GM18873 (cell line): ENCODE results near the gene KMT2B.

Source experiments
- ATAC-seq: cut with Tn5 transposase; IDR thresholded peaks from one replicate; pipeline ENCODE4 v1.9.1; 2021; ENCODE audit warnings: mild to moderate bottlenecking, moderate library complexity, moderate number of reproducible peaks; ENCODE audit not compliant: unreplicated experiment, low FRiP score

The KMT2B gene

DNA sequence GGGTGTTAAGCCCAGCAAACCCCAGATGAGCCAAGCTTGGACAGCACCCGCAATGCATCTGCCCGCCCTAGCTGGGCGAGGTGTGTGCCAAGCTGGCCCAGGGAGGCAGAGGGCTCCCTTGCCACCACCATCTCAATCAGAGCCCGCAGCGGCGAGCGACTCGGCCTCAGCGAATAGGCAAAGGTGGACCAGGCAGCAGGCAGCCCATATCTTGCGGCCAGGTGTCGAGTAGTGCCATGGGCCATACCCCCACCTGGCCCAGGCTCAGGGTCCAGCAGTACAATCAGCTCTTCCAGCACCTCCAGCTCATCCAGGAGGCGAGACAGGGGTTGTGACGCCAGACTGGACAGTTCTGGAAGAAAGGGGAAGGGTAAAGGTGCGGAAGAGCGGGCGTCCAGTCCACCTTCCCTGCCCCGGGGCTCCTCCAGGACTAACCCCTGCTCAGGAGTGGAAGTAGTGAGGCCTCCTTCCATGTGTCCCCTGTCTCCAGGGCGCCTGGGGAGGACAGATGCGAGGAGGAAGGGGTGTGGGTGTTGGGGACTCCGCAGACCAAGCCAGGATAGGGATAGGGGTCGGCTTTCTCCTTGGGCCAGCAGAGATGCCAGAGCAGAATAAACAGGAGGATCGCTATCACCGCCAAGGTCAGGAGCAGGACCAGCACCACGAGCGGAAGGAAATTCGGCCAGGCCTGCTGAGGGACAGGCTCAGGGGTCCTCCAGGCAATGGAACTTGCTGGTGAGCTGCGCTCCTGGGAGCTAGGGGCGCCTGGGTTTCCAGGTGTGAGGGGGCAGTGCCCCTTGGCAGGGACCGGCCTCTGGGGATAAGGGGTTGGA, 21.7 kb downstream of the KMT2B start:
- ATAC-seq = no peak

DNA sequence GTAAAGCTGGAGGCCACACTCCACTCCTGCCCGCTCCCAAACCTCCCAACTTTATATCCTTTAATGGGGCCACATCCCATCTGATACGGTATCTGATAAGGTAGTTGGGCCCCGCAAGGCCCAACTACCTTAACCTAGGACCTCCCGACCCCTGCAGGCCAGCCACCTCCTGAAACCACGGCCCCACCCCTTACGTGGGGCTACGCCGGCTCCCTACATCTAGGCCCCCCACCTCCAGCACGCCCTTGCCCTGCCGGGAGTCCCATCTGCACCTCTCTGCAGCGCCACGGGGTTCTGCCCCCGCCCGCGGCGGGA, 22.3 kb downstream of the KMT2B start:
- ATAC-seq = no peak

DNA sequence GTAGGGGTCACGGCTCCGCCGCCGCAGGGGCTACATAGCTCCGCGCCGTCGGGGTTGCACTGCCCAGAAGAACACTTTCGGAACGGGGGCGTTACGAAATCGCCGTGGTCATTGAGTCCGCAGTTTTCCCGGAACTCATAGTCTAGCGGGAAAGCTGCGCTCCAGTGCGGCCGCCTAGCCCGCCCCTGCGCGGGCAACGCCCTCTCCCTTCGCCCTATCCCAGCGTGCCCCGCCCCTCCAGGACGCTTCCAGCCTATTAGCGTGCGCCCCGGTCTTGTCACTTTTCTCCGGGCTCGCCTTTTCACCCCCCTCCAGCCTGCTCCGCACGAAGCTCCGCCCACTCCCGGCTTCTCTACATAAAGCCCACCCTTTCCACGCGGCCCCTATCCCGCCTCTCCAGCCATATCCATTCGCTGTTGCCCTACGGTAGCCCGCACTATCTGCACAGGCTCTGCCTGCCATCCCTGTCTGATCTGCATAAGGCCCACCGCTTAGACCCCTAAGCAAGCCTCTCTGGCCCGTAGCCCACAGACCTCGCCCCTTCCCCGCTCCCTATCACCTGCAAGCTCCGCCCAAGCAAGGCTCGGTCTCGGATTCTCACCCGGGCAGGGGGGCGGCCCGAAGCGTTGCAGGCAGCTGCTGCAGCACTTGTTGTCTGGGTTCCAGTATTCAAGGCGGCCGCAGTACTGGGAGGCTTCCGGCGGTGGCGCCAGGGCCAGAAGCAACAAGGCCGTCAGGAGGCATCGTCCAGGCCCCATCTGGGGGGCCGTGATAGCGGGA, 22.8 kb downstream of the KMT2B start:
- peak; percentile 40 for ATAC-seq

DNA sequence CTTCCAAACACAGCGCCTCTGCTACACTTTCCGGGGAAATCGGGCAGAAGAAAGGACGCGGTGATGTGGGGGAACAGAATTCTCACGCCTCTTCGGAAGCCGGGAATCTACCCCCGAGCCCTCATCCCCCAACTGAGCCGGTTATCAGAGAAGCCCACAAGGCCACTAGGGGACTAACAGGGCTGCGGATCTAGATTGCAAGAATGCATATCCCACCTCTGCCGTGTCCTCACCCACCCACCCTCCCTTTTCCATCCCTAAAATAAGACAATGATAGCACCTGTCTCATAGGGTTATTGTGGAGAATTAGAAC, 23.4 kb downstream of the KMT2B start:
- ATAC-seq = no peak

DNA sequence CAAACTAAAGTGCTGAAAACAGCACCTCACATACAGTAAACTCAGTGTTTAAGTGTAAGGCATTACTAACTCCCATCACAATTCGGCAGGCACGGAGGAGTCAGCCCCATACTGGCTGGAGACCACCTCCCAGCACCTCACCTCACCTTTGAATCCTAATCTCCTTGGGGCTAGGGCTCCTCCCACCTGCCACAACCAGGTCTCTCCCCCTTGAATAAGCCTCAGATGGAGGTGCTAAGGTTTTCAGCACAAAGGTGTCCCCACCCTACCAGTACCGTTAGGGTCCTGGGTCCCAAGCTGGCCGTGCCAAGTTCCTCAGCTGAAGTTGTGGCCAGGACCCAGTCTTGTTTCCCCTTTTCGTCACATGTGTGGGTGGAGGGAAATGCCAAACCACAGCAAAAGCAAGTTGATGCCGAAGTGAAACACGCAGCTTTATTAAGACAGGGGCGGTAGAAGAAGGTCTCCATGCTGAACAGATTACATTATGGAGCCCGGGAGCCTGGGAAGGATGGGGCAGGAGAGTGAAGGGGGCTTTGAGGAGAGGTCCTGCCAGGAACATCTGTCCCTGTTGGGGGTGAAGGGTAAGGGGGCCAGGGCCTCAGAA, 24.4 kb downstream of the KMT2B start, which contains the start of gene IGFLR1:
Gene IGFLR1, minus strand, starts transcription at position 332 of the 604 bp plus-strand sequence. CDS start 1,272 bp downstream, outside the sequence.
- ATAC-seq = no peak

DNA sequence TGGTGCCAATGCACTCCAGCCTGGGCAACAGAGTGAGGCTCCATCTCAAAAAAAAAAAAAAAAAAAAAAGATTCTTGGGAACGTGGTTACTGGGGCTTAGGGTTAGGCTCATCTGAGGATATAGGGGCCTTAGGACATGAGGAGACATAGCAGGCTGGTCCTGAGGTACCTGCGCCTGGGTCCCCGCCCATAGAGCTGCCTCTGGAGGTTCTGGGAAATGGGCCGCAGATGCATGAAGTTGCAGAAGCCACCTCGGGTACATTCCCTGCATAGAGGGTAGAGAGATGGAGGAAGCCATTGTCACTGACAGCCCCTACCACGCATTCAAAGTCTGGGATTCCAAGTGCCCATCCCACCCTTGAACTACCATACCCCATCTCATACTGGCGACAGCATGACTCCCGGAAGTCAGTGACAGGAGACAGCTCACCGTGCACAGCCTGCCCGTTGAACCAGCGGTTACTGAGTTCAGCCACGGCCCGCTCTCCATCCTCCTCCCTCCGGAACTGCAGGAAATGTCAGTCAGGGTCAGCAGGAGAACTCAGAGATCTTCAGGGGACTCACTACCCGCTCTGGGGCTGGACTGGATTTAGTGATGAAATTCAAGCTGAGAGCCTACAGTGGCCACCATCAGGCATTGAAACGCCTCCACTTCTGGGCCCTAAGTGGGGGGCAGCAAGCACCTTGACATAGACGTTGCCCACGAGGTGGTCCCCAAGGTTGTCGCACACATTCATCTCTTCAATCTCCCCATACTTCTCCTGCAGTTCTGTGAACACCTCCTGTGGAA, 26.0 kb downstream of the KMT2B start:
- no peak for ATAC-seq

DNA sequence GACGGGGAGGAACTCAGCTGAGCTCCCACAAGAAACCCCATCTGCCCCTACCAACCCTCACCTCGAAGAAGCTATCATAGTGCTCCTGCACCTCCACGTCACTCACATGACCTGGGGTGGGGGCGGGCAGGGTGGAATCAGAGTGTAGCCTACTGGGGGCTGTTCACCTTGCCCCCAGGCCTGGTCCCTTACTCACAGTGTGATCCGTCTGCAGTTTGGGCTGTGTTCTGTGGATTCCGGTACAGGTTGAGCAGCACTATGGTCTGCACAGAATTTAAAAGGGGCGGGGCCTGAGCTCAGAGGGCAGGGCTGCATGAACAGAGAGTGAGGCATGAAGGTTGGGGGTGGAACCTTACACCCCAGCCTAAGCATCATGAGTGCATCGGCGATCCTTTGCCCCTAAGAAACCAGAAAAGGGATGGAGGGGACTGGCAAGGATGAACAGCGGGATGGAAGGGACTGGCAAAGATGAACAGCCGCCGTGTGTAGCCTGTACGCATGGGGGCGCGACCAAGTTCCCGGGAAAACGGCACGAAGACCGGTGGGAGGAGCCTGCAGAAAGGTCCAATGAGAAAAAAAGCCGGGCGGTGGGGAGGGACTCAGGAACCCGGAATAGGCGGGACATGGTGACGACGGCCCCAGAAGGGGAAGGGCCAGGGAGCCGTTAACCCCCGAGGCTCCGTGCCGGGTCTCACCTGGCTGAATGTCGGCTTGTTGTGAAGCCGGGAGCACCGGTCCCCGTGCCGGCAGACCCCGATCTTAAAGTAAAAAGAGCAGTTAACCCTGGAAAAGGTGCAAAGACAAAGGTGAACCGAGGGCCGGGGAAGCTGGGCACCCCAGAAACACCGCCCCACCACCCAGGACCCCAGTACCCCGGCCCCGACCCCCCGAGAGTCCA, 26.9 kb downstream of the KMT2B start:
- ATAC-seq = no peak

DNA sequence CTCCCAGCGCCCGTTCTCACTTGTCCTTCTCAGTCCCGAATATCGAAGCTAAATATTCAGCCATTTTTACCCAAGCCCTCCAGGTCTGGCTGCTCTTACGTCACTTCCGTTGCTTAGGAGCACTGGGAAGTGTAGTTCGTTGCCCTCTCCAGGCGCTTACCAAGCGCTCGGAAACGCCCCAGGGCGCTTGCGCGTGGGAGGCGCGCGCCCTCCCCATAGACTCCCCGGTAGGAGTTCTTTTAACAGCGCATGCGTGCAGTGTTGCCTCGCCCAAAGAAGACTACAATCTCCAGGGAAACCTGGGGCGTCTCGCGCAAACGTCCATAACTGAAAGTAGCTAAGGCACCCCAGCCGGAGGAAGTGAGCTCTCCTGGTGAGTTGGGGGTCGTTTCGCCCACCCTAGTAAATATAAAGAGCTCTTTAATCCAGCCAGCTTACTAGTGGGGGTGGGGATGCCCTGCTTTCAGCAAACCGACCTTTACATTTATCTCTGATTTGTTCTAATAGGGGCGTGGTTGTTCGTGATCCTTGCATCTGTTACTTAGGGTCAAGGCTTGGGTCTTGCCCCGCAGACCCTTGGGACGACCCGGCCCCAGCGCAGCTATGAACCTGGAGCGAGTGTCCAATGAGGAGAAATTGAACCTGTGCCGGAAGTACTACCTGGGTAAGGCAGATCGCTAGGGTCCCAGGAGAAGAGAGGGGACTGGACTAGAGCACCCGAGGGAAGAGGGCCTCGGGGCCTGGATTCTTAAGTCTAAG, 27.7 kb downstream of the KMT2B start, which contains the start of the genes PSENEN and U2AF1L4:
Gene PSENEN, plus strand, starts transcription at position 324 of the 759 bp plus-strand sequence. Its CDS starts 280 bp downstream, at position 604.
Gene U2AF1L4, minus strand, starts transcription at position 91 of the 759 bp plus-strand sequence. Its CDS starts 27 bp downstream, at position 64.
- ATAC-seq = peak; percentile 37

DNA sequence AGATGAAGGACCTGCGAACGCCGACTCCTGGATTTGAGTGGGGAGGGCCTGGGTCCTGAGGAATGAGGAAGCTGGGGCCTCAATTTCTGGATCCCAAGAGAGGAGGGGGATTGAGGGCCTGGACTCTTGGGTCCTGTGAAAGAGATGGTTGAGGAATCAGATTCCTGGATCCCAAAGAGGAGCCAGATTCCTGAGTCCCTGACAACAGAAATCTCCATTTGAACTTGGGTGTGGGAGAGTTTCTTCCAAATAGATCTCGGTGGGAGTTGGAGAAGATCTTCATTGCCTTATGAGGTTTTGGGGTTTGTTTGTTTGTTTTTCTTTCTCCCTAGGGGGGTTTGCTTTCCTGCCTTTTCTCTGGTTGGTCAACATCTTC, 28.3 kb downstream of the KMT2B start:
- no peak for ATAC-seq

DNA sequence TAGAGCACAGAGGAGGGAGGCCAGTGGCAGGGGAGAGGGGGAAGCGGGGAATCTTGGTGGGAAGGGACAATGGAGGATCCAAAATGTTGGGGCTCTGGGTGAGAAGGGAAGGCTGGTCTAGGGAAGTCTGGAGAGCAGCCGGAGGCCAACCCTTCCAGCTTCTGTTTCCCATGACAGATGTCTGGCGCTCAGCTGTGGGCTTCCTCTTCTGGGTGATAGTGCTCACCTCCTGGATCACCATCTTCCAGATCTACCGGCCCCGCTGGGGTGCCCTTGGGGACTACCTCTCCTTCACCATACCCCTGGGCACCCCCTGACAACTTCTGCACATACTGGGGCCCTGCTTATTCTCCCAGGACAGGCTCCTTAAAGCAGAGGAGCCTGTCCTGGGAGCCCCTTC, 28.7 kb downstream of the KMT2B start:
- no peak for ATAC-seq

DNA sequence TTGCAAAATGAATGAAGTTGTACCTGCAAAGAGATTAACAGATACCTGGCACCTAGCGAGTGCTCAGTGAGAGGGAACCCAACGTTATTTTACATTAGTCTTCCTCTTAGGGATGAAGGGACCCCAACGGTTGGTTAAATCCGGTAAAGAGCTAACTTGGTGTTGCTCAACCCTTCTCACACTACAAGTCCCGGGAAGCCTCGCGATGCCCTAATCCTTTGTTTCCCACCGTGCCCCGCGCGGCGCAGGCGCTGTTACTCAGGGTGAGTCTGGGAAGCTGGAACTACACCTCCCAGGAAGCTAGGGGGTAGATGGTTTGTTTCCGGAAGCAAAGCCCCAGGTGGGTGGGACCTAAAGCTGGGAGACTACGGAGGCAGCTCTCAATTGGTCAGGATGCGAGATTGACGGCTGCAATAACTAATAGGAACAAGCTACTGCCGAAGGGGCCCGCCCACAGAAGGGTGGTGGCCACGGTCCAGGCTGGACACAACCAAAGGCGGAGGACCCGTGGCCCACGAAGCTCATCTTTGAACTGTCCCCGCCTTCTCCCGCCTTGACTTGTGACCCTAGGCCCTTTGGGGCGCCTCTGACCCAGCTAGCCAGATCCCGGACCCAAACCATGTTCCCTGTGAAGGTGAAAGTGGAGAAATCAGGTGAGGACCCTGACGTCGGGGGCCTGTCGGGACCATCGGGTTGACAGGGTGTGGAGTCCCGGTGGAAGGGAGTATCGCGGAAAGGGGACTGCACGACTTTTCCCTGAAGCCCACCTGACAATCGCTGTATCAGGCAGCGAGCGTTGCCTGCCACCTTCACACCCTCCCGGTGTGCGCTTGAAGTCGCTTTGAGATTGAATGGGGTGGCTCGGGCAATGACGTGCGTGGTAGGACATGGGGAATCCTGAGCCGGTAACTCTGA, 30.6 kb downstream of the KMT2B start, which contains the start of gene LIN37:
Gene LIN37, plus strand, starts transcription at position 471 of the 915 bp plus-strand sequence. Its CDS starts 149 bp downstream, at position 620.
- peak; percentile 79 for ATAC-seq

DNA sequence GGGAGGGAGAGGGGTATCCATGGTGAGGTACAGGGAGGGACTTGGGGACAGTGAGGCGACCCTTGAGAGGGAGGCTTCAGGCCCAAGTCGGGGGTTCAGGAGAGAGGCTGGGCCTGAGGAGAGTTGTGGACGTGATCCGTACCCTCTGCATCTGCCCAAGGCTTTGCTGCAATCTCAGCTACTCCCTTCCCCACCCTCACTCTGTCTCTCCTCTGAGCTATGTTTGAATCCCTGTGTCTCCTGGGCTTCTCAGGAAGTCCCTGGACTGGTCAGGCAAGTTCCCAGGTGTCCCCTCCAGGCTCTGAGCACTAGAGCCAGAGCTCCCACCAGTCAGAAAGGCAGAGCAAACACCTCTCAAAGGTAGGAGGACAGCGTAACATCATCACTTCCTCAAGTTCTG, 32.4 kb downstream of the KMT2B start:
- no peak for ATAC-seq

DNA sequence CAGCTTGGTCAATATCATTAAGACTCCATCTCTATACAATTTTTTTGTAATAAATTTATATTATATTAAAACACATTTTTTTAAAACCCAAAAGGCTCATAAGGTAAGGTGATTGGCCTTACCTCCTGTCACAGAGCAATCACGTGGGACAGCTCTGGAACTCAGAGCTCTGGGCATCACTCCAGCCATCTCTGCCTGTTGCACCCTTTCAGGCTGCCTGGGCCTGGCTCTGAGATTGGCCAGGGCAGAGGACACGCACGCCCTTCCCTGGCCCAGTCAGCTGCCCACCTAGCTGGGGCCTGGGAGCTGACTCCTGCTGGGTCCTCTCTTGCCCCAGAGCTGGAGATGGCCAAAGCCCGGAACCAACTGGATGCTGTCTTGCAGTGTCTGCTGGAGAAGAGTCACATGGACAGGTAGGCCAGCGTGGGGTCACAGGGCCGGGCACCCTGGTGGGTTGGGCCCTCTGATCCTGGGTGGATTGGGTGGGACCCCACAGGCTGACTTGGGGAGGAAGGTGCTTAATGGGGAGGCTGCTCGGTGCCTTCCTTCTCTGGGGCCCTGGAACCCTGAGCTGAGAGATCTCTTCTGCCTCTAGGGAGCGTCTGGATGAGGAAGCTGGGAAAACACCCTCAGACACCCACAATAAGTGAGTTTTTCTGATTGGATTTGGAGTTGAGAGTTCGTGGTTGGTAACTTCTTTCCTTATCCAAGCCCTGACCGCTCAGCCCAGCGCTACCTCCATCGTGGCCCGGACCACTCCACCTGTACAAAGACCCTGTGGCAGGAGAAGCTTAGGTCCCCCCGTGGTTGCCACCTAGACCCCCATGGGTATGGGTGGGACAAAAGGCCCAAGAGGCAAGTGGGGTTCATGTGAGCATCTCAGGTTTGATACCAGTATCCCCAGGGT, 34.3 kb downstream of the KMT2B start:
- no peak for ATAC-seq

DNA sequence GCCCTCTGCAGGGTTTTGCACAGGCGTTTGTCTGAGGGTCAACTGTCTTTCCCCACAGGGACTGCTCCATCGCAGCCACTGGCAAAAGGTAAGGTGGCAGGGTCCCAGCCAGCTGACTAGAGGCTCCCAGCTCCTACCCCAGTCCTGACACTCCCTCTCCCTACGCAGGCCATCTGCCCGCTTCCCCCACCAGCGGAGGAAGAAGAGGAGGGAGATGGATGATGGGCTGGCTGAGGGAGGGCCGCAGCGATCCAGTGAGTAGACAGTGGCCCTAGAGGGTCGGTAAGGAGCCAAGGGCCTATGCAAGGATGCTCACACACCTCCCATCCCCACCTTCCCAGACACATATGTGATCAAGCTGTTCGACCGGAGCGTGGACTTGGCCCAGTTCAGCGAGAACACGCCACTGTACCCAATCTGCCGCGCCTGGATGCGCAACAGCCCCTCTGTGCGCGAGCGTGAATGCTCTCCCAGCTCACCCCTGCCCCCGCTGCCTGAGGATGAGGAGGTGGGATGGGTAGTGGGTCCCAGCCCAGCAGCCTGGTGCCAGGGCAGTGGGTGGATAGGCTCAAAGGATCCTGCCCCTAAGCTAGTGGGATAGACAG, 35.0 kb downstream of the KMT2B start:
- ATAC-seq = no peak

DNA sequence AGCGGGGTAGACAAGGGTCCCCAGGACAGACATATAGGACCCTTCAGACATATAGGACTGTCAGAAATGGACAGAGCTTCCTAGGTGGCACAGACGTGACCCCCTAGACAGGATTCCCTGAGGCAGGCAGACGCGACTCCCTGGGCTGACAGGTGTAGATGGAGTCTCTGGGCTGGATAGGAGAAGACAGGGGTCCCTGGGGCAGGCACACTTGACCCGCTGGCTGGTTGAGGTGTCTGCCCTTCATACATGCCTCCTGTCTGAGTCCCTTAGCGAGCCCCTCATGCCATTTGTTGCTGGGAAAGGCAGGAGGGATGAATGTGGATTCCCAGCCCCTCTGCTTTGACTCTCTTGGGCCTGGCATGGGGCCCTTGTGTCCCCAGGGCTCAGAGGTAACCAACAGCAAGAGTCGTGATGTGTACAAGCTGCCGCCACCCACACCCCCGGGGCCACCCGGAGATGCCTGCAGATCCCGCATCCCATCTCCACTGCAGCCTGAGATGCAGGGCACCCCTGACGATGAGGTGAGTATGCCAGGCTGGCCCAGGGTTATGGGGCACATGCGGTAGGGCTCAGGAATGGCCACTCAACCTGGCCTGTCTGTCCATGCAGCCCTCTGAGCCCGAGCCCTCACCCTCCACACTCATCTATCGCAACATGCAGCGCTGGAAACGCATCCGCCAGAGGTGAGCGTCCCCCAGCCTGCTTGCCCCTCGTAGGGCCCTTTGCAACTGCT, 36.0 kb downstream of the KMT2B start:
- no peak for ATAC-seq
